T-helper 17 cell (primary cell): ENCODE measurements around the gene UVRAG. TPM values are rescaled to one million over a fixed set of nuclear protein-coding genes. Genes with fewer than 3 reads are reported as not detected.

Experiments
- ATAC-seq: fragments of 150-1000 bp; cut with Tn5 transposase; 2 replicates; pipeline ENCODE4 v1.10.0; 2021; ENCODE audit warnings: mild to moderate bottlenecking, moderate library complexity
- DNase-seq, 3 donors: peaks; one replicate each; pipeline versions ENCODE4 v3.0.0 to v3.0.0-alpha.2; 2020 to 2021
- H3K9me3 ChIP-seq: one replicate; pipeline ENCODE4 v1.7.0; 2013; ENCODE audit warnings: low read length, mild to moderate bottlenecking; ENCODE audit not compliant: control insufficient read depth, poor library complexity, severe bottlenecking
- H3K27ac Mint-ChIP-seq: one replicate; pipeline ENCODE4 v1.8.0; 2022; ENCODE audit warnings: mild to moderate bottlenecking, moderate library complexity, mixed read lengths
- H3K27me3 Mint-ChIP-seq: one replicate; pipeline ENCODE4 v1.8.0; 2022; ENCODE audit warnings: mixed read lengths
- H3K36me3 Mint-ChIP-seq: one replicate; pipeline ENCODE4 v1.8.0; 2022; ENCODE audit warnings: low read depth, mixed read lengths
- H3K4me1 Mint-ChIP-seq: one replicate; pipeline ENCODE4 v1.8.0; 2022; ENCODE audit warnings: mild to moderate bottlenecking, mixed read lengths
- H3K4me3 Mint-ChIP-seq: one replicate; pipeline ENCODE4 v1.8.0; 2022; ENCODE audit warnings: mild to moderate bottlenecking, moderate library complexity, mixed read lengths
- total RNA-seq, 4 donors: library from RNA in 2 of 4; stranded (reverse) in 2 of 4; gene quantifications; one replicate each; pipeline ENCODE4 v1.2.3 and lab custom pipeline; 2022 to 2026

The UVRAG gene
- total RNA-seq, 2 donors from 2014 or later = 25.2 to 29.8 TPM

- Mint-ChIP-seq H3K27me3 (no peaks in the 10 kb centered on the region), H3K27ac (no peak overlapping the region), H3K36me3 (no peaks in the 10 kb centered on the region), H3K4me3 (no peak overlapping the region), H3K4me1 (peaks cover 31% of the 10 kb centered on the region)
- no peak for DNase-seq
- no peak for ATAC-seq
- no peaks in the 10 kb centered on the region for H3K9me3 ChIP-seq
Observed at GRCh38 chr11:75821202-75821601, 6.2 kb downstream of the UVRAG start.

GRCh38 chr11:75822541-75822940 lies 7.5 kb downstream of the UVRAG start:
- DNase-seq (no peak), ATAC-seq (peak; percentile 25)
- Mint-ChIP-seq H3K4me1 (peaks cover 35% of the 10 kb centered on the region), H3K27me3 (no peaks in the 10 kb centered on the region), H3K4me3 (no peak overlapping the region), H3K27ac (no peak overlapping the region), H3K36me3 (no peaks in the 10 kb centered on the region)
- no peaks in the 10 kb centered on the region for H3K9me3 ChIP-seq

GRCh38 chr11:75823415-75823814 lies 8.4 kb downstream of the UVRAG start:
- H3K4me3 Mint-ChIP-seq = no peak overlapping the region

GRCh38 chr11:75823946-75824345 lies 8.9 kb downstream of the UVRAG start:
- DNase-seq = no peak
- H3K4me1 Mint-ChIP-seq = peaks cover 33% of the 10 kb centered on the region
- no peak overlapping the region for H3K4me3 Mint-ChIP-seq
- no peaks in the 10 kb centered on the region for H3K9me3 ChIP-seq
- peak overlapping the region; percentile 76 for H3K27ac Mint-ChIP-seq
- ATAC-seq = no peak
- no peaks in the 10 kb centered on the region for H3K27me3 Mint-ChIP-seq
- H3K36me3 Mint-ChIP-seq = no peaks in the 10 kb centered on the region

More at GRCh38 chr11:75823415-75823814, 8.4 kb downstream of the UVRAG start:
- Mint-ChIP-seq H3K4me1 (peaks cover 33% of the 10 kb centered on the region), H3K36me3 (no peaks in the 10 kb centered on the region), H3K27ac (no peak overlapping the region), H3K27me3 (no peaks in the 10 kb centered on the region)
- DNase-seq (no peak), ATAC-seq (no peak)
- no peaks in the 10 kb centered on the region for H3K9me3 ChIP-seq

- H3K9me3 ChIP-seq = no peaks in the 10 kb centered on the region
- Mint-ChIP-seq H3K27me3 (no peaks in the 10 kb centered on the region), H3K27ac (peak overlapping the region; percentile 76), H3K36me3 (peaks cover 2% of the 10 kb centered on the region), H3K4me3 (peak overlapping the region; percentile 49), H3K4me1 (peaks cover 26% of the 10 kb centered on the region)
- DNase-seq (no peak), ATAC-seq (no peak)
Observed at GRCh38 chr11:75826461-75827230, 11.6 kb downstream of the UVRAG start.

- Mint-ChIP-seq H3K27ac (no peak overlapping the region), H3K36me3 (peaks cover 2% of the 10 kb centered on the region), H3K4me1 (peaks cover 23% of the 10 kb centered on the region), H3K27me3 (no peaks in the 10 kb centered on the region), H3K4me3 (no peak overlapping the region)
- H3K9me3 ChIP-seq = no peaks in the 10 kb centered on the region
- DNase-seq = no peak
- ATAC-seq = no peak
Observed at GRCh38 chr11:75827562-75827961, 12.6 kb downstream of the UVRAG start.

GRCh38 chr11:75831915-75832502 lies 17.0 kb downstream of the UVRAG start:
- Mint-ChIP-seq H3K27ac (no peak overlapping the region), H3K4me1 (peaks cover 17% of the 10 kb centered on the region), H3K27me3 (no peaks in the 10 kb centered on the region), H3K4me3 (no peak overlapping the region), H3K36me3 (peaks cover 5% of the 10 kb centered on the region)
- no peaks in the 10 kb centered on the region for H3K9me3 ChIP-seq
- DNase-seq (no peak), ATAC-seq (no peak)

- H3K27me3 Mint-ChIP-seq = no peaks in the 10 kb centered on the region
- H3K36me3 Mint-ChIP-seq = peaks cover 7% of the 10 kb centered on the region
- peaks cover 21% of the 10 kb centered on the region for H3K4me1 Mint-ChIP-seq
- DNase-seq (no peak), ATAC-seq (no peak)
- no peak overlapping the region for H3K27ac Mint-ChIP-seq
- H3K9me3 ChIP-seq = no peaks in the 10 kb centered on the region
- H3K4me3 Mint-ChIP-seq = no peak overlapping the region
Observed at GRCh38 chr11:75834728-75835127, 19.7 kb downstream of the UVRAG start.

GRCh38 chr11:75836417-75836816 lies 21.4 kb downstream of the UVRAG start:
- Mint-ChIP-seq H3K27ac (no peak overlapping the region), H3K4me1 (peaks cover 28% of the 10 kb centered on the region), H3K36me3 (peaks cover 6% of the 10 kb centered on the region), H3K27me3 (no peaks in the 10 kb centered on the region), H3K4me3 (no peak overlapping the region)
- ATAC-seq = no peak
- no peaks in the 10 kb centered on the region for H3K9me3 ChIP-seq
- DNase-seq = no peak

- peaks cover 5% of the 10 kb centered on the region for H3K36me3 Mint-ChIP-seq
- no peak overlapping the region for H3K27ac Mint-ChIP-seq
- no peaks in the 10 kb centered on the region for H3K27me3 Mint-ChIP-seq
- peaks cover 33% of the 10 kb centered on the region for H3K4me1 Mint-ChIP-seq
- no peak for DNase-seq
- no peaks in the 10 kb centered on the region for H3K9me3 ChIP-seq
- no peak for ATAC-seq
- no peak overlapping the region for H3K4me3 Mint-ChIP-seq
Observed at GRCh38 chr11:75839851-75840250, 24.8 kb downstream of the UVRAG start.

GRCh38 chr11:75840522-75840921 lies 25.5 kb downstream of the UVRAG start:
- Mint-ChIP-seq H3K27me3 (no peaks in the 10 kb centered on the region), H3K36me3 (peaks cover 5% of the 10 kb centered on the region), H3K4me3 (no peak overlapping the region), H3K4me1 (peaks cover 32% of the 10 kb centered on the region), H3K27ac (no peak overlapping the region)
- DNase-seq (no peak), ATAC-seq (no peak)
- no peaks in the 10 kb centered on the region for H3K9me3 ChIP-seq

- Mint-ChIP-seq H3K36me3 (peaks cover 2% of the 10 kb centered on the region), H3K27me3 (no peaks in the 10 kb centered on the region), H3K4me3 (no peak overlapping the region), H3K27ac (no peak overlapping the region), H3K4me1 (peaks cover 30% of the 10 kb centered on the region)
- DNase-seq (no peak), ATAC-seq (no peak)
- no peaks in the 10 kb centered on the region for H3K9me3 ChIP-seq
Observed at GRCh38 chr11:75841739-75842138, 26.7 kb downstream of the UVRAG start.

- H3K4me1 Mint-ChIP-seq = peaks cover 29% of the 10 kb centered on the region
- no peak for DNase-seq
- no peaks in the 10 kb centered on the region for H3K9me3 ChIP-seq
- no peaks in the 10 kb centered on the region for H3K27me3 Mint-ChIP-seq
- no peak overlapping the region for H3K4me3 Mint-ChIP-seq
- ATAC-seq = no peak
- H3K36me3 Mint-ChIP-seq = no peaks in the 10 kb centered on the region
- H3K27ac Mint-ChIP-seq = no peak overlapping the region
Observed at GRCh38 chr11:75845324-75845723, 30.3 kb downstream of the UVRAG start.

- H3K27ac Mint-ChIP-seq = no peak overlapping the region
- H3K9me3 ChIP-seq = no peaks in the 10 kb centered on the region
- H3K27me3 Mint-ChIP-seq = no peaks in the 10 kb centered on the region
- H3K4me1 Mint-ChIP-seq = peaks cover 29% of the 10 kb centered on the region
- ATAC-seq = no peak
- no peak overlapping the region for H3K4me3 Mint-ChIP-seq
- DNase-seq = no peak
- H3K36me3 Mint-ChIP-seq = peaks cover 3% of the 10 kb centered on the region
Observed at GRCh38 chr11:75849894-75850293, 34.9 kb downstream of the UVRAG start.
